B cell (primary cell): ENCODE data around the gene VPS13D. TPM values are rescaled to one million over a fixed set of nuclear protein-coding genes. Genes with fewer than 3 reads are reported as not detected.

ENCODE experiments used
- ATAC-seq: fragments of 200-7000 bp; cut with Tn5 transposase; one replicate; pipeline ENCODE4 v1.10.0; 2021; ENCODE audit warnings: low read depth, mild to moderate bottlenecking, moderate number of reproducible peaks, moderate library complexity
- CTCF ChIA-PET: fragments of 350-600 bp; sonication (Branson Sonifier 250); formaldehyde crosslinking; loops from one replicate; lab custom pipeline; 2021; ENCODE audit warnings: antibody characterized with exemption, inconsistent platforms; lab: Charles Lee
- POLR2A ChIA-PET: fragments of 350-600 bp; sonication (Branson Sonifier 250); formaldehyde crosslinking; loops from one replicate; lab custom pipeline; 2021; ENCODE audit warnings: antibody characterized with exemption; lab: Charles Lee
- DNase-seq: peaks from one replicate; pipeline ENCODE4 v3.0.0; 2013
- H2AFZ ChIP-seq: 2 replicates; pipeline ENCODE4 v1.6.1; 2012; ENCODE audit warnings: mild to moderate bottlenecking, low read depth, low read length; ENCODE audit not compliant: insufficient read depth, poor library complexity, severe bottlenecking
- H3K27ac ChIP-seq, 2 donors: 1 replicate in 1 of 2; 2 replicates in 1 of 2; pipeline ENCODE4 v1.5.1; 2012 to 2013; ENCODE audit warnings: low read length in 2 of 2, mild to moderate bottlenecking in 2 of 2, moderate library complexity in 1 of 2
- H3K27me3 ChIP-seq, 4 experiments: fragments of 200-600 bp in 1 of 4; sonication (generic) in 1 of 4; replicated peaks in 1 of 4; 1 replicate in 2 of 4; 2 replicates in 2 of 4; pipeline versions ENCODE4 v1.6.1 to v1.7.0; 2013 to 2016; ENCODE audit warnings: low read length in 3 of 4, mild to moderate bottlenecking in 2 of 4, mixed read lengths in 1 of 4, moderate library complexity in 1 of 4; ENCODE audit not compliant: insufficient read depth in 4 of 4, control insufficient read depth in 3 of 4; ENCODE audit errors: control extremely low read depth in 1 of 4
- H3K36me3 ChIP-seq, 2 experiments: replicated peaks in 1 of 2; 1 replicate in 1 of 2; 2 replicates in 1 of 2; pipeline versions ENCODE4 v1.6.1 to v1.7.1; 2013; ENCODE audit warnings: low read length in 1 of 2; ENCODE audit not compliant: insufficient read depth in 2 of 2, control insufficient read depth in 1 of 2; ENCODE audit errors: control extremely low read depth in 1 of 2, extremely low read depth in 1 of 2
- H3K4me1 ChIP-seq, 2 donors: fragments of 200-600 bp in 1 of 2; sonication (generic) in 1 of 2; 1 replicate in 1 of 2; 2 replicates in 1 of 2; pipeline versions ENCODE4 v1.5.1 to v1.6.1; 2013 to 2017; ENCODE audit warnings: low read length in 2 of 2; ENCODE audit not compliant: control insufficient read depth in 2 of 2, insufficient read depth in 2 of 2
- H3K4me2 ChIP-seq: replicated peaks from 2 replicates; pipeline ENCODE3; 2012; ENCODE audit warnings: mild to moderate bottlenecking, low read depth, low read length; ENCODE audit not compliant: poor library complexity, severe bottlenecking
- H3K4me3 ChIP-seq, 5 experiments: fragments of 200-600 bp in 1 of 5; sonication (generic) in 1 of 5; 1 replicate in 3 of 5; 2 replicates in 2 of 5; pipeline versions ENCODE4 v1.5.1 to v1.7.0; 2011 to 2016; ENCODE audit warnings: low read length in 4 of 5, mild to moderate bottlenecking in 4 of 5, low read depth in 2 of 5, control low read depth in 1 of 5, moderate library complexity in 1 of 5; ENCODE audit not compliant: insufficient read depth in 1 of 5; ENCODE audit errors: control extremely low read depth in 1 of 5, extremely low read depth in 1 of 5
- H3K79me2 ChIP-seq: fragments of 200-600 bp; sonication (generic); one replicate; pipeline ENCODE4 v1.6.0; 2016; ENCODE audit warnings: low read length; ENCODE audit not compliant: control insufficient read depth, insufficient read depth
- H3K9ac ChIP-seq: fragments of 200-600 bp; sonication (generic); 2 replicates; pipeline ENCODE4 v1.6.1; 2017; ENCODE audit warnings: mild to moderate bottlenecking, low read length, moderate library complexity
- H3K9me3 ChIP-seq, 3 donors: one replicate each; pipeline versions ENCODE4 v1.6.1 to v1.7.1; 2013; ENCODE audit warnings: low read length in 2 of 3; ENCODE audit not compliant: control insufficient read depth in 2 of 3, insufficient read depth in 1 of 3; ENCODE audit errors: control extremely low read depth in 1 of 3
- H4K20me1 ChIP-seq: 2 replicates; pipeline ENCODE4 v1.6.0; 2012; ENCODE audit warnings: mild to moderate bottlenecking, low read length; ENCODE audit not compliant: insufficient read depth, control insufficient read depth, poor library complexity, severe bottlenecking
- H3K27ac Mint-ChIP-seq: one replicate; pipeline ENCODE4 v1.8.0; 2021; ENCODE audit warnings: mixed read lengths
- H3K27me3 Mint-ChIP-seq: one replicate; pipeline ENCODE4 v1.8.0; 2021; ENCODE audit warnings: mixed read lengths
- H3K4me1 Mint-ChIP-seq: one replicate; pipeline ENCODE4 v1.8.0; 2021; ENCODE audit warnings: mixed read lengths
- H3K4me3 Mint-ChIP-seq: one replicate; pipeline ENCODE4 v1.8.0; 2021; ENCODE audit warnings: mixed read lengths
- H3K9me3 Mint-ChIP-seq: one replicate; pipeline ENCODE4 v1.8.0; 2022; ENCODE audit warnings: mixed read lengths; ENCODE audit not compliant: insufficient read depth
- EZH2 ChIP-seq: IDR thresholded peaks from 2 replicates; pipeline ENCODE4 v1.6.1; 2012; ENCODE audit warnings: borderline replicate concordance, low read depth, mild to moderate bottlenecking, moderate library complexity, low read length; ENCODE audit not compliant: insufficient read depth, poor library complexity, severe bottlenecking
- WGBS: methylation state at CpG from one replicate; pipeline ENCODE4 v1.1.5; 2013; ENCODE audit warnings: missing lambda C conversion rate; ENCODE audit not compliant: insufficient coverage; 5-methylcytosine and 5-hydroxymethylcytosine counted together
- intact Hi-C: fragments of 100-400 bp; cut with micrococcal nuclease; formaldehyde crosslinking; loops from one replicate; pipeline ENCODE4 v1.10.0; 2022
- polyA plus RNA-seq: library from polyadenylated mRNA; depleted of rRNA; stranded (reverse); fragments of >200 nt; gene quantifications from 2 replicates; pipeline ENCODE4 v1.2.3, GENCODE V29; 2012
- total RNA-seq, 2 donors: library from RNA; stranded (reverse); fragments of 120-200 nt in 1 of 2; gene quantifications; 1 replicate in 1 of 2; 2 replicates in 1 of 2; pipeline versions ENCODE4 v1.2.3 to v1.2.4, GENCODE V29; 2013 to 2022
- TF ChIP-seq, protein P1 (sequence below): fragments of 200-600 bp; IDR thresholded peaks from one replicate; pipeline ENCODE4 v1.8.0; 2022; ENCODE audit warnings: antibody characterized with exemption, mild to moderate bottlenecking

VPS13D gene
- total and polyA plus RNA-seq, 2 donors (not counting 1 experiment from before 2014, with no cell fraction given): 29.9 to 104 TPM

DNA sequence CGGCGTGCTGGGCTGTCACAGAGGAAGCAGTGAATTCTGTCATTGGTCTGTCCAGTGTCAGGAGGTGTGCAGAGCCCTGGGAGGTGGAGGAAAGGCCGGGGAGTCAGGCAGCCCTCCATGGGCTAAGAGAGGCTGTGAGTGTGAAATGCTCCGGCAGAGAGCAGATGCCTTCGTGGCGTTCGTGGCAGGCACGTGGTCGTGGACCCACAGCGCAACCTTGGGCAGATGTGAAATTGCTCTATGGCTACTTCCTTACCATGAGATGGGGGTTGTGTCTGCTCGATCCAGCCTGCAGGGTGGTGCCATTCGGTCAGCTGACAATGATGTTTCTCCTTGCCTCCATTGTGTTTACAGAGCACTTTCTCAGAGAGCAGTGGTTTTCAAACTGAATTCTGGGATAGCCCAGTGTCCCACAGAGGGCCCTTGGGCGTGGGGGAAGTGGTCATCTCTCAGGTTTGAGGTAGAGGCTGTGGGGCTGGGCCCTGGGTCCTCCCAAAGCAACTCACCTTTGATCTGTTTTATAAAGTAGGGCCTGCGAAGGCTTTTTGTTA lies 35.1 kb upstream of the VPS13D start:
- no peak overlapping the region for H3K4me3 ChIP-seq
- intact Hi-C loops: no loop called here
- peaks cover 13% of the 10 kb centered on the region for H4K20me1 ChIP-seq
- no peak overlapping the region for H3K4me3 Mint-ChIP-seq
- no peaks in the 10 kb centered on the region for H3K27me3 ChIP-seq
- no peaks in the 10 kb centered on the region for H3K27me3 Mint-ChIP-seq
- 76% methylated on average over 9 of the region's 14 CpGs for WGBS
- no peak overlapping the region for H3K4me2 ChIP-seq
- no peak overlapping the region for H3K9ac ChIP-seq
- peaks cover 8% of the 10 kb centered on the region for H3K79me2 ChIP-seq
- peaks cover 13 to 29% of the 10 kb centered on the region in 2 donors for H3K4me1 ChIP-seq
- TF ChIP-seq EZH2: no peak
- TF ChIP-seq, protein P1, sequence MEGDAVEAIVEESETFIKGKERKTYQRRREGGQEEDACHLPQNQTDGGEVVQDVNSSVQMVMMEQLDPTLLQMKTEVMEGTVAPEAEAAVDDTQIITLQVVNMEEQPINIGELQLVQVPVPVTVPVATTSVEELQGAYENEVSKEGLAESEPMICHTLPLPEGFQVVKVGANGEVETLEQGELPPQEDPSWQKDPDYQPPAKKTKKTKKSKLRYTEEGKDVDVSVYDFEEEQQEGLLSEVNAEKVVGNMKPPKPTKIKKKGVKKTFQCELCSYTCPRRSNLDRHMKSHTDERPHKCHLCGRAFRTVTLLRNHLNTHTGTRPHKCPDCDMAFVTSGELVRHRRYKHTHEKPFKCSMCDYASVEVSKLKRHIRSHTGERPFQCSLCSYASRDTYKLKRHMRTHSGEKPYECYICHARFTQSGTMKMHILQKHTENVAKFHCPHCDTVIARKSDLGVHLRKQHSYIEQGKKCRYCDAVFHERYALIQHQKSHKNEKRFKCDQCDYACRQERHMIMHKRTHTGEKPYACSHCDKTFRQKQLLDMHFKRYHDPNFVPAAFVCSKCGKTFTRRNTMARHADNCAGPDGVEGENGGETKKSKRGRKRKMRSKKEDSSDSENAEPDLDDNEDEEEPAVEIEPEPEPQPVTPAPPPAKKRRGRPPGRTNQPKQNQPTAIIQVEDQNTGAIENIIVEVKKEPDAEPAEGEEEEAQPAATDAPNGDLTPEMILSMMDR: no peak
- H3K27ac ChIP-seq: no peak overlapping the region
- no peak overlapping the region for H2AFZ ChIP-seq
- ChIA-PET POLR2A (no interaction called here), CTCF (interaction anchor here (0.6 to 17.5 kb wide), 4 partner anchors 12 to 72 kb away, joined by 3 to 685 read pairs (median 10); no protein-coding TSS in a partner anchor)
- H3K36me3 ChIP-seq: peaks cover 0 to 65% of the 10 kb centered on the region in 2 experiments
- no peak for DNase-seq
- peaks cover 40% of the 10 kb centered on the region for H3K4me1 Mint-ChIP-seq
- no peak for ATAC-seq
- H3K9me3 Mint-ChIP-seq: no peaks in the 10 kb centered on the region
- H3K9me3 ChIP-seq: peaks cover 0 to 17% (median 0%) of the 10 kb centered on the region in 3 donors
- peak overlapping the region; percentile 56 for H3K27ac Mint-ChIP-seq

DNA sequence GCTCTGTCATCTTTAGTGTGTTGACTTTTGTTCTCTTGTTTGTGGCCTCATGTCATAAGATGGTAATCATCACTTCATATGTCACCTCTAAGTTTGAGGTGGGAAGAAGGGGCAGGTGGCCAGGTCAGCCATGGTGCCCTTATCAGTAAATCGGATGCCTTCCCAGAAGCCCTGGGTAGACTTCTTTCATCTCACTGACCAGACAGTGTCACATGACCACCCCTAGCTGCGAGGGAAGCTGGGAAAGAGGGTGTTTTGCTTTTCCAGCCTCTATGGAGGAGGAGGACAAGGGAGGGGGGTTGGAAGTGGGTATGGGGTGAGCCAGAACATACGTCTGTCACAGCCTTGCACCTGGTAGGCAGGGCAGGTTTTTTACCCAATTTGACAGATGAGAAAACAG lies 34.4 kb upstream of the VPS13D start:
- H2AFZ ChIP-seq: no peak overlapping the region
- Mint-ChIP-seq H3K27me3 (no peaks in the 10 kb centered on the region), H3K27ac (peak overlapping the region; percentile 66), H3K4me3 (no peak overlapping the region), H3K4me1 (peaks cover 44% of the 10 kb centered on the region), H3K9me3 (no peaks in the 10 kb centered on the region)
- ATAC-seq: no peak
- POLR2A ChIA-PET: no interaction called here
- no peak overlapping the region for H3K4me2 ChIP-seq
- H3K4me3 ChIP-seq: no peak overlapping the region
- H3K4me1 ChIP-seq: peaks cover 13 to 31% of the 10 kb centered on the region in 2 donors
- H3K9ac ChIP-seq: no peak overlapping the region
- CTCF ChIA-PET: interaction anchor here (0.6 to 17.5 kb wide), 3 partner anchors 36 to 73 kb away, joined by 4 to 685 read pairs (median 8); no protein-coding TSS in a partner anchor
- H4K20me1 ChIP-seq: peaks cover 8% of the 10 kb centered on the region
- peaks cover 0 to 66% of the 10 kb centered on the region in 2 experiments for H3K36me3 ChIP-seq
- no peak overlapping the region for H3K27ac ChIP-seq
- TF ChIP-seq, protein P1: no peak
- no peak for TF ChIP-seq EZH2
- no peak for DNase-seq
- WGBS: 55% methylated on average over 2 of the region's 3 CpGs
- H3K79me2 ChIP-seq: peaks cover 5% of the 10 kb centered on the region
- intact Hi-C loops: no loop called here
- H3K9me3 ChIP-seq: peaks cover 0 to 17% (median 0%) of the 10 kb centered on the region in 3 donors
- H3K27me3 ChIP-seq: no peaks in the 10 kb centered on the region
